H1 (cell line): ENCODE results near the gene UBN2. TPM values are rescaled to one million over a fixed set of nuclear protein-coding genes. Genes with fewer than 3 reads are reported as not detected.

Experiments
- CTCF ChIA-PET: fragments of 300-600 bp; sonication (Branson Sonifier 250); formaldehyde crosslinking; loops from one replicate; lab custom pipeline; 2021; ENCODE audit not compliant: partially characterized antibody; lab: Charles Lee
- POLR2A ChIA-PET: fragments of 300-600 bp; sonication (Branson Sonifier 250); formaldehyde crosslinking; loops from one replicate; lab custom pipeline; 2021; ENCODE audit warnings: inconsistent platforms; ENCODE audit not compliant: partially characterized antibody; lab: Charles Lee
- DNase-seq, 2 experiments: peaks; one replicate each; pipeline versions ENCODE4 v3.0.0 to v3.0.0-alpha.2; 2010 to 2022; ENCODE audit warnings: low spot score in 2 of 2, low read depth in 1 of 2, mixed read lengths in 1 of 2
- FAIRE-seq: peaks from 2 replicates; lab custom pipeline; 2011; peaks lifted over from hg19 to GRCh38; lab: Jason Lieb, UNC
- H2AFZ ChIP-seq: 2 replicates; pipeline ENCODE4 v1.8.1; 2012; ENCODE audit warnings: low read length, inconsistent platforms
- H2AK5ac ChIP-seq: 2 replicates; pipeline ENCODE4 v1.6.1; 2013; ENCODE audit warnings: low read depth, low read length
- H2BK120ac ChIP-seq: replicated peaks from 2 replicates; pipeline ENCODE3; 2013; ENCODE audit warnings: low read depth, low read length, inconsistent platforms
- H2BK12ac ChIP-seq: 2 replicates; pipeline ENCODE4 v1.6.1; 2013; ENCODE audit warnings: low read depth, low read length
- H2BK15ac ChIP-seq: 2 replicates; pipeline ENCODE4 v1.6.1; 2013; ENCODE audit warnings: low read length
- H2BK20ac ChIP-seq: 2 replicates; pipeline ENCODE4 v1.6.1; 2013; ENCODE audit warnings: low read length
- H2BK5ac ChIP-seq: 2 replicates; pipeline ENCODE4 v1.6.1; 2013; ENCODE audit warnings: low read depth, low read length
- H3K14ac ChIP-seq: 2 replicates; pipeline ENCODE4 v1.6.1; 2013; ENCODE audit warnings: inconsistent platforms; ENCODE audit not compliant: insufficient read length
- H3K18ac ChIP-seq: 2 replicates; pipeline ENCODE4 v1.6.1; 2013; ENCODE audit warnings: low read length; ENCODE audit errors: extremely low read depth
- H3K23ac ChIP-seq: 2 replicates; pipeline ENCODE4 v1.6.1; 2013; ENCODE audit warnings: inconsistent platforms; ENCODE audit not compliant: insufficient read length
- H3K23me2 ChIP-seq: 2 replicates; pipeline ENCODE4 v1.6.1; 2013; ENCODE audit warnings: low read depth, low read length
- H3K27ac ChIP-seq: 2 replicates; pipeline ENCODE4 v1.6.1; 2011; ENCODE audit warnings: low read depth, low read length, inconsistent platforms
- H3K27me3 ChIP-seq, 4 experiments: replicated peaks in 1 of 4; 1 replicate in 1 of 4; 2 replicates in 3 of 4; pipeline versions ENCODE4 v1.6.1 to v1.8.1; 2011 to 2013; ENCODE audit warnings: low read length in 3 of 4, mild to moderate bottlenecking in 3 of 4, inconsistent platforms in 2 of 4, mixed read lengths in 2 of 4, moderate library complexity in 1 of 4; ENCODE audit not compliant: control insufficient read depth in 3 of 4, insufficient read depth in 3 of 4; ENCODE audit errors: extremely low read depth in 1 of 4
- H3K36me3 ChIP-seq, 4 experiments: 2 replicates each; pipeline versions ENCODE4 v1.6.1 to v1.8.1; 2011 to 2013; ENCODE audit warnings: mild to moderate bottlenecking in 4 of 4, low read length in 3 of 4, moderate library complexity in 2 of 4, control low read depth in 1 of 4, inconsistent platforms in 1 of 4; ENCODE audit not compliant: insufficient read depth in 4 of 4, control insufficient read depth in 2 of 4
- H3K4ac ChIP-seq: replicated peaks from 2 replicates; pipeline ENCODE3; 2013; ENCODE audit warnings: low read length, low read depth, mixed read lengths, inconsistent platforms; ENCODE audit not compliant: insufficient read length
- H3K4me1 ChIP-seq, 4 experiments: replicated peaks in 1 of 4; 1 replicate in 1 of 4; 2 replicates in 3 of 4; pipeline versions ENCODE4 v1.6.1 to v1.8.1; 2011 to 2013; ENCODE audit warnings: low read length in 3 of 4, inconsistent platforms in 2 of 4, mixed read lengths in 1 of 4; ENCODE audit not compliant: insufficient read depth in 4 of 4, control insufficient read depth in 3 of 4
- H3K4me2 ChIP-seq, 2 experiments: 2 replicates each; pipeline versions ENCODE4 v1.6.1 to v1.8.1; 2011 to 2013; ENCODE audit warnings: low read depth in 2 of 2, low read length in 2 of 2, control low read depth in 1 of 2, inconsistent platforms in 1 of 2, mild to moderate bottlenecking in 1 of 2; ENCODE audit not compliant: insufficient read depth in 1 of 2
- H3K4me3 ChIP-seq, 4 experiments: fragments of 200-600, 300-600 bp in 1 of 4; sonication (generic), shearing (Covaris generic), sonication (Bioruptor Twin) in 1 of 4; 2 replicates each; pipeline versions ENCODE4 v1.5.1 to v1.8.1; 2011 to 2016; ENCODE audit warnings: low read length in 4 of 4, low read depth in 3 of 4, control low read depth in 2 of 4, inconsistent platforms in 2 of 4, mild to moderate bottlenecking in 2 of 4, mixed read lengths in 1 of 4, moderate library complexity in 1 of 4; ENCODE audit not compliant: insufficient read depth in 2 of 4; ENCODE audit errors: extremely low read depth in 1 of 4
- H3K56ac ChIP-seq: replicated peaks from 2 replicates; pipeline ENCODE3; 2013; ENCODE audit warnings: low read depth, mild to moderate bottlenecking, mixed read lengths, low read length, inconsistent platforms; ENCODE audit not compliant: insufficient read length
- H3K79me1 ChIP-seq: 2 replicates; pipeline ENCODE4 v1.6.1; 2013; ENCODE audit warnings: low read depth, low read length, control low read depth
- H3K79me2 ChIP-seq, 2 experiments: 2 replicates each; pipeline versions ENCODE4 v1.6.1 to v1.8.1; 2012 to 2013; ENCODE audit warnings: low read length in 2 of 2, mild to moderate bottlenecking in 2 of 2, inconsistent platforms in 1 of 2; ENCODE audit not compliant: insufficient read depth in 2 of 2, control insufficient read depth in 1 of 2
- H3K9ac ChIP-seq, 4 experiments: replicated peaks in 1 of 4; 1 replicate in 1 of 4; 2 replicates in 3 of 4; pipeline versions ENCODE4 v1.6.1 to v1.8.1; 2011 to 2013; ENCODE audit warnings: low read depth in 3 of 4, low read length in 3 of 4, control low read depth in 2 of 4, mild to moderate bottlenecking in 2 of 4, moderate library complexity in 2 of 4, inconsistent platforms in 1 of 4; ENCODE audit errors: extremely low read depth in 1 of 4
- H3K9me3 ChIP-seq, 2 experiments: 2 replicates each; pipeline versions ENCODE4 v1.6.1 to v1.8.1; 2012 to 2013; ENCODE audit warnings: mild to moderate bottlenecking in 2 of 2, moderate library complexity in 2 of 2, control low read depth in 1 of 2, inconsistent platforms in 1 of 2, low read depth in 1 of 2, low read length in 1 of 2, mixed read lengths in 1 of 2; ENCODE audit not compliant: insufficient read depth in 2 of 2
- H4K20me1 ChIP-seq, 2 experiments: replicated peaks in 1 of 2; 2 replicates each; pipeline versions ENCODE3 to v1.8.1; 2011 to 2013; ENCODE audit warnings: inconsistent platforms in 2 of 2, low read length in 2 of 2, mild to moderate bottlenecking in 1 of 2; ENCODE audit not compliant: insufficient read depth in 2 of 2, control insufficient read depth in 1 of 2
- H4K5ac ChIP-seq: 2 replicates; pipeline ENCODE4 v1.6.1; 2013; ENCODE audit warnings: low read length, low read depth, mixed read lengths, inconsistent platforms; ENCODE audit not compliant: insufficient read length
- H4K8ac ChIP-seq: 2 replicates; pipeline ENCODE4 v1.8.0; 2013; ENCODE audit warnings: mild to moderate bottlenecking, moderate library complexity, low read length, inconsistent platforms; ENCODE audit not compliant: insufficient read depth; ENCODE audit errors: extremely low read depth
- H4K91ac ChIP-seq: replicated peaks from 2 replicates; pipeline ENCODE3; 2013; ENCODE audit warnings: low read length, mixed read lengths, inconsistent platforms; ENCODE audit not compliant: insufficient read length
- JUN ChIP-seq: IDR thresholded peaks from 2 replicates; pipeline ENCODE4 v1.6.1; 2011; ENCODE audit warnings: low read depth, mild to moderate bottlenecking, improper control_type of control experiment, low read length
- SP2 ChIP-seq: IDR thresholded peaks from 2 replicates; pipeline ENCODE4 v1.6.1; 2012; ENCODE audit warnings: mild to moderate bottlenecking, low read length, inconsistent platforms
- SRF ChIP-seq: IDR thresholded peaks from 2 replicates; pipeline ENCODE4 v1.6.1; 2011; ENCODE audit warnings: mild to moderate bottlenecking, low read depth, low read length, moderate library complexity
- TCF12 ChIP-seq: IDR thresholded peaks from 2 replicates; pipeline ENCODE4 v1.6.1; 2011; ENCODE audit warnings: low read depth, mild to moderate bottlenecking, low read length
- WGBS, 2 experiments: shearing (Covaris generic) in 1 of 2; methylation state at CpG; one replicate each; pipeline versions ENCODE4 v1.1.6 to v1.1.7; 2013 to 2015; ENCODE audit warnings: low lambda C conversion rate in 2 of 2, mixed read lengths in 2 of 2, inconsistent platforms in 1 of 2, low coverage in 1 of 2, missing lambda C conversion rate in 1 of 2; ENCODE audit not compliant: insufficient replicate concordance in 2 of 2, insufficient coverage in 1 of 2, insufficient read length in 1 of 2; ENCODE audit errors: extremely low coverage in 1 of 2, missing lambda C conversion rate in 1 of 2; 5-methylcytosine and 5-hydroxymethylcytosine counted together
- polyA plus RNA-seq, 7 experiments: library from polyadenylated mRNA; depleted of rRNA in 3 of 7; stranded (reverse) in 5 of 7; unstranded in 2 of 7; fragments of >200 nt in 5 of 7; fragments of 200-250 nt in 2 of 7; gene quantifications; 1 replicate in 5 of 7; 2 replicates in 1 of 7; 4 replicates in 1 of 7; pipeline versions ENCODE4 v1.2.1 to v1.2.3, GENCODE V29; 2011 to 2013; ENCODE audit warnings: missing spikeins in 2 of 7, mixed read lengths in 2 of 7
- total RNA-seq: library from RNA; stranded (reverse); fragmentation: NEBNext Ultra II Directional; extraction: Animal tissue kit (Norgen Biotek cat#: 25700); gene quantifications from 2 replicates; pipeline ENCODE4 v1.2.1, GENCODE V29; 2021

UBN2 gene
- total and polyA plus RNA-seq, 2 of the 8 experiments (the other 6 are each of a cell fraction or from before 2014, with no cell fraction given): 4.1 to 39.6 TPM

DNA sequence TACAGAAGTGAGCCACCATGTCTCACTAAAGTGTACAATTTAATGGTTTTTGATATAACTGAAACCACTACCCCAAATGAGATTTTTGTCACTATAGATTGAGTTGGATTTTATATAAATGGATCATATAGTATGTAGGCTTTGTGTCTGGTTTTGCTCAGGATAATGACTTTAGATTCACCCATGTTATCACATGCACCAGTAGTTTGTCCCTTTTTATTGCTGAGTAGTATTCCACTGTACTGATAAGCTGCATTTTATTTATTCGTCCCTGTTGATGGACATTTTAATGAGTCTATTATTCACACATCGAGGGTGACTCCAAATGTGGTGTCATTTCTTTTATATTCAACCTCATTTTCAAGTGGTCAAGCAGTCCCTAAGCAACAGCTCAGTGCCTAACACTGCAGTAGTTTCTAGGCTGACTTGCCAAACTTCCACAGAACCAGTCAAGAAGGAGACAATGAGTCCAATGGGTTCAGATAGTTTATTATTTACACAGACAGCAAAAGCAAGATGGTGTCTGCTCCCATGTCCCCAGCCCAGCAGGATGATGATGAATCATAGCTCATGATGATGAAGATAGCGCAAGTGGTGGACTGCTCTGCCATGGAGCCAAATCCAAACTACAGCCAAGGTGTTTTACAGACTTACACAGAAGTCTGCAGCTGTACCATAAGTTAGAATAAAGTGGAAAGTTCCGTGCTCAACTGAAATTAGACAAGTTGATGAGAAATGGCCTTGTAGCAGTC, 103.5 kb downstream of the UBN2 start:
- TF ChIP-seq SP2 (no peak), TCF12 (no peak), JUN (no peak), SRF (no peak)
- H4K5ac ChIP-seq: no peak overlapping the region
- H2AFZ ChIP-seq: no peak overlapping the region
- no peaks in the 10 kb centered on the region for H3K79me2 ChIP-seq
- H3K4me1 ChIP-seq: no peaks in the 10 kb centered on the region
- peaks cover 0 to 2% of the 10 kb centered on the region in 2 experiments; a peak in 2 of 4 replicates for H3K9me3 ChIP-seq
- no peak overlapping the region for H3K4me2 ChIP-seq
- no peak overlapping the region for H2AK5ac ChIP-seq
- H3K56ac ChIP-seq: no peak overlapping the region
- peaks cover 0 to 1% (median 0%) of the 10 kb centered on the region in 4 experiments; a peak in 1 of 7 replicates for H3K27me3 ChIP-seq
- H3K27ac ChIP-seq: no peak overlapping the region
- no peak overlapping the region for H2BK15ac ChIP-seq
- no peak overlapping the region for H3K23ac ChIP-seq
- H3K36me3 ChIP-seq: no peaks in the 10 kb centered on the region
- no peak overlapping the region for H3K4me3 ChIP-seq
- H3K79me1 ChIP-seq: no peaks in the 10 kb centered on the region
- FAIRE-seq (no peak), DNase-seq (no peak)
- H2BK120ac ChIP-seq: no peak overlapping the region
- no peak overlapping the region for H3K9ac ChIP-seq
- no peak overlapping the region for H2BK5ac ChIP-seq
- H4K8ac ChIP-seq: no peak overlapping the region
- H2BK20ac ChIP-seq: no peak overlapping the region
- H4K20me1 ChIP-seq: no peaks in the 10 kb centered on the region
- CTCF ChIA-PET: interaction anchor here (0.7 to 8.9 kb wide), 3 partner anchors 14 to 100 kb away, joined by 3 to 54 read pairs (median 4); no protein-coding TSS in a partner anchor
- H4K91ac ChIP-seq: no peak overlapping the region
- 90% methylated on average over 4 of the region's 4 CpGs; no CpG with 5 or more reads in 1 of the 2 experiments for WGBS, 2 experiments
- H3K18ac ChIP-seq: no peak overlapping the region
- no peak overlapping the region for H3K4ac ChIP-seq
- no peak overlapping the region for H2BK12ac ChIP-seq
- H3K14ac ChIP-seq: no peak overlapping the region
- H3K23me2 ChIP-seq: peaks cover 2% of the 10 kb centered on the region; the same call in 1 of the 2 replicates
- POLR2A ChIA-PET: interaction anchor here (0.7 kb wide), 1 partner anchor 76 kb away, joined by 4 read pairs; no protein-coding TSS in a partner anchor
